HG02840 (cell line): ENCODE data around the gene CCDC74B.
"Not testable (repeated sequence)": the region's sequence is repeated elsewhere in the genome, so short reads cannot be mapped to it uniquely, and the experiment has no call there.

Experiments used
- ATAC-seq: cut with Tn5 transposase; IDR thresholded peaks from one replicate; pipeline ENCODE4 v1.9.1; 2021; ENCODE audit warnings: mild to moderate bottlenecking, moderate library complexity, moderate number of reproducible peaks; ENCODE audit not compliant: unreplicated experiment, low FRiP score

CCDC74B gene

DNA sequence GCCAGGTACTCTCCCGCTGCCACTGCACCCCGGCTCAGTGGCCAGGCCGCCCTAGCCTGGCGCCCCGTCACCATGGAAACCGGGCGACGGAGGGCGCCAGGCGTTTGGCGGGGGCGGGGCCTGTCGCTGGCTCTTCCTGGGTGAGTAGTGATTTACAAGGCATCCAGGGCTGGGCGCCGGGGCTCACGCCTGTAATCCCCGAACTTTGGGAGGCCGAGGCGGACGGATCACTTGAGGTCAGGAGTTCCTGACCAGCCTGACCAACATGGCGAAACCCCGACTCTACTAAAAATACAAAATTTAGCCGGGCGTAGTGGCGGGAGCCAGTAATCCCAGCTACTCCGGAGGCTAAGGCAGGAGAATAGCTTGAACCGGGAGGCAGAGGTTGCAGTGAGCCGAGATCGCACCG is at the start of gene CCDC74B:
Gene CCDC74B (minus strand): TSS at position 107 of the 409 bp plus-strand sequence. CDS start 116 bp downstream, outside the sequence.
- peak; percentile 85 for ATAC-seq

GRCh38 chr2:130193824-130194223 is 48.9 kb upstream of the CCDC74B start:
- not testable (repeated sequence) for ATAC-seq

- not testable (repeated sequence) for ATAC-seq
These were observed 47.5 kb upstream of the CCDC74B start for GRCh38 chr2:130192451-130192850.

DNA sequence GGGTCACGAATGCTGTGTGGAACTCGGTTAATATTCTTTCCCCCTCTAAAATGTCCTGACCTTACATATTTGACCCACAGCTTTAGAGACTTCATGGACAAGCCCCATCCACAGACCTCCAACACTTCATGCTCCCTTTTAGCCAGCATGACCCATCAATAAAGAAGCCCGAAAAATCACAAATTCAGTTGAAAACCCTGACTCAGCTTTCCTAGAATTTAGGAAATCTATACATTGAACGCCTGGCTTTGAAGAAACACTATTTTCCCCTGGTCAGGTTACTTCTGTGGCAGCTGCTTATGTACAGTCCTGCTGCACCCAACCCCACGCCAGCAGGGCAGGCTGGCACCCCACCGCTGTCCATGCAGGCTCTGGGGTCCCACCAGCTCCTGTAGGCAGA is 46.4 kb upstream of the CCDC74B start:
- not testable (repeated sequence) for ATAC-seq

GRCh38 chr2:130190237-130190636 is 45.3 kb upstream of the CCDC74B start:
- ATAC-seq, result no peak

DNA sequence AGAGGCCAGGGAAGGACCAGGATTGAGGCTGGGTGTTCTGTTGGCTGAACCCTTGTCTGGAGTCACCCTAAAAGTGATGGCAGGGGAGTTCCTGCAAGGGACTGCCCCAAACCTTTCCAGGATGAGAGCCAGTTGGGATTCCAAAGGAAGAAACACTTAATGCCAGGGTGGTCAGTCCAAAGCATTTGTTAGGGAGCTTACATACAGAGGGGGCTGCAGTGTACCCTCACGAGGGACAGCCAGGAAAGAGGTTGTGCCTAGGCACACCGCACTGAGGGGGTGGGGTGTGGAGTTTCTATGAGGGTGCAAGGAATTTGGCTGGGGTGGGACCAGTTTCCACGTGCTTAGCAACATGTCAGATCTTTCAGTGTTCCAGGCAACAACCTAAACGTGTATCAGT is 44.0 kb upstream of the CCDC74B start:
- not testable (repeated sequence) for ATAC-seq

- not testable (repeated sequence) for ATAC-seq
These were observed 43.2 kb upstream of the CCDC74B start for GRCh38 chr2:130187859-130188792.

- ATAC-seq, result no peak
These were observed 42.4 kb upstream of the CCDC74B start for GRCh38 chr2:130187268-130187667.

DNA sequence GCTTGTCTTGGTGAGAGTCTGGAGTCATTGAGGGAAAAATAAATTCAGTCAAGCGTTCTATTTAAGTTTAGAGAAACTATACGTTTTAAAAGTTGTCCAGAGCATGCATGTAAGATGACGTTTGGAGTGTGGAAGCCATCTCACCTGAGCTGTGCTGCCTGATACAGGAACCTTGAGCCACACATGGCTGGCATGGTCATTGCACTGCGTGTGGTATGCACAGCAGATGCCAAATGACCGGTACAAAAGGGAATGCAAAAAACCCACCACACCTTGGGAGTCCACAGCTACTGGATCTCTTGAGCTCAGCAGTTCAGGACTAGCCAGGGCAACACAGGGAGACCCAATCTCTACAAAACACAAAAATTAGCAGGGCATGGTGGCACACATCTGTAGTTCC is 41.5 kb upstream of the CCDC74B start:
- ATAC-seq, result no peak

DNA sequence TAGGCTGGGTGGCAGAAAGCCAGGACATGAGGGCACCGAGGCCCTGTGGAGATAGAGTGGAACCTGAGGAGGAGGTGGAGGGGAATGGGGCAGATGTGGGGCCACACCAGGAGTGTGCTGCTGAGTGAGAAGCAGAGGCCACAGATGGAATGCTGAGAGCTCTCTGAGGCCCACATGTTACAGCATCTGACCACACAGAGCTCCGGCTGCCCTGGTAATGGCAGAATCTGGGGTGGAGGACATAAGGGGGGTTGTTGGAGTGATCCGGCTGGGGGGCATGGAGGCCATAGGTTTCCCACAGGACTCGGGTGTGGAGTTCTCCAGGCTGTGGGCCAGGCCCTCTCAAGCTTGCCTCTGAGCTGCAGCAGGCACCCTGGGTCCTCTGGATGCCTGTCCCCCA is 41.0 kb upstream of the CCDC74B start:
- no peak for ATAC-seq

DNA sequence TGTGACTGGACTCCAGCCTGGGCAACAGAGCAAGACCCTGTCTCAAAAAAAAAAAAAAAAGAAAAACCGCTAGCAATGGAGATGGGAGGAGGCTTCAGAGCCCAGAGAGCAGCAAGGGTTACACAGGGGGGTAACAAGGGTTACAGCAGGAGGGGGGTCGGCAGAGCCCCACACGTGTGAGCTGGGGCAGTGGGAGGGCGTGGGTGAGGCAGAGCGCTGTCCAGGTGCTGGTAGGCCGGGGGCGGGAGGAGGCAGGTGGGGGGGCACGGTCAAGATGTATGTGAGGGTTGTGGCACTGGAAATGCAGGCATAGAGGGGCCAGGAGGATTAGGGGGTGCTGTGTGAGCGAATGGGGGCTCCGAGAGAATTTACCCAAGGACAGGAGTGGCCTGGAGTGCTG is 40.5 kb upstream of the CCDC74B start:
- ATAC-seq, result no peak

GRCh38 chr2:130183512-130184373 is 38.8 kb upstream of the CCDC74B start:
- ATAC-seq, result no peak

GRCh38 chr2:130182826-130183511 is 38.1 kb upstream of the CCDC74B start:
- ATAC-seq, result not testable (repeated sequence)

- peak; percentile 77 for ATAC-seq
These were observed 37.2 kb upstream of the CCDC74B start, which contains the start of gene MZT2B for GRCh38 chr2:130181880-130182682. MZT2B (plus strand) TSS chr2:130182262; CDS start chr2:130182283, 21 bp downstream.

GRCh38 chr2:130181325-130181879 is 36.5 kb upstream of the CCDC74B start, which contains the start of gene SMPD4:
SMPD4 (minus strand) TSS chr2:130181602; CDS start chr2:130176592, 5,010 bp downstream.
- ATAC-seq, result peak; percentile 51

- ATAC-seq, result not testable (repeated sequence)
These were observed 35.8 kb upstream of the CCDC74B start for GRCh38 chr2:130180404-130181324.

DNA sequence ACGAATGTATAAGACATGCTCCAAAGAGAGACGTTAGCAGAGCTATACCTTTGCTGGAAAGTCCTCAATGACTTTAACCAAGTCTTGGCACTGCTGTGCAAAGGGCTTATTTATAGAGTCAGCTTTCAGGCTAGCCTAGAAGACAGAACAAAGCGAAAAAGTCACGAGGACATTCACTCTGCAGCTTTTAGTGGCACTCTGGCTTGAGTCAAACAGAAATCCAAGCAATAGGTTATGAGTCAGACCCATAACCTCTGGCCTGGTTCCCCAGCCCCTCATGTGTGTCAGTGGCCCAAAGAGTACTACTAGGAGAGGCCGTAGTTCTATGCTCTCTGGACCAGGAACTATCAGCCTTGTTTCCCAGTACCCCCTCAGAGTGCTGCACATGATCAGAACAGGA is 30.0 kb upstream of the CCDC74B start:
- ATAC-seq, result not testable (repeated sequence)

DNA sequence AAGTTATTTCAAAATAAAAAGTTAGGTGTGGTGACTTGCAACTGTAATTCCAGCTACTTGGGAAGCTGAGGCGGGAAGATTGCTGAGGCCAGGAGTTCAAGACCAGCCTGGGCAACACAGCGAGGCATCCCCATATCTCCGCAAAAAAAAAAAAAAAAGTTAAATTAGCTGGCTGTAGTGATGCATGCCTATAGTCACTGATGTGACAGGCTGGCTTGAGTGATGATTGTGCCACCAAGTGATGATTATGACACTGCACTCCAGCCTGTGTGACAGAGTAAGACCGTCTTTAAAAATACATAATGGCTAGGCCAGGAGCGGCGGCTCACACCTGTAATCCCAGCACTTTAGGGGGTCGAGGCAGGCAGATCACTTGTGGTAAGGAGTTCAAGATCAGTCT is 25.0 kb upstream of the CCDC74B start:
- ATAC-seq, result no peak
